ENCODE data around the gene LRTM2.
A peak's percentile ranks its signal among the peaks of the same experiment; 100 is the strongest.

LRTM2 gene

GRCh38 chr12:1793426-1794210 is 26.7 kb upstream of the LRTM2 start:
- Histone ChIP-seq H3K4me3 (no peak overlapping the region), H3K4me1 (peaks cover 8% of the 10 kb centered on the region), H3K36me3 (replicated peaks) (no peaks in the 10 kb centered on the region), H3K27me3 (ENCODE audit: low read depth) (no peaks in the 10 kb centered on the region), H3K9me3 (no peaks in the 10 kb centered on the region)
- in situ Hi-C loops (cut with MboI; ENCODE audit: low sequenced_read_pairs), result loop anchor here (5.0 kb wide), 1 partner anchor 144 kb away; no protein-coding TSS in a partner anchor
- no peak for DNase-seq (ENCODE audit: low spot score in 2 of 2)

- DNase-seq (ENCODE audit: low spot score in 2 of 2), result no peak
- no peak overlapping the region for H3K4me3 ChIP-seq
- H3K27me3 ChIP-seq (ENCODE audit: low read depth), result no peaks in the 10 kb centered on the region
- peaks cover 8% of the 10 kb centered on the region for H3K4me1 ChIP-seq
- H3K9me3 ChIP-seq, result no peaks in the 10 kb centered on the region
- H3K36me3 ChIP-seq (replicated peaks), result no peaks in the 10 kb centered on the region
- in situ Hi-C loops (cut with MboI; ENCODE audit: low sequenced_read_pairs), result loop anchor here (5.0 kb wide), 1 partner anchor 143 kb away; no protein-coding TSS in a partner anchor
These were observed 25.8 kb upstream of the LRTM2 start for GRCh38 chr12:1794440-1795090.

DNA sequence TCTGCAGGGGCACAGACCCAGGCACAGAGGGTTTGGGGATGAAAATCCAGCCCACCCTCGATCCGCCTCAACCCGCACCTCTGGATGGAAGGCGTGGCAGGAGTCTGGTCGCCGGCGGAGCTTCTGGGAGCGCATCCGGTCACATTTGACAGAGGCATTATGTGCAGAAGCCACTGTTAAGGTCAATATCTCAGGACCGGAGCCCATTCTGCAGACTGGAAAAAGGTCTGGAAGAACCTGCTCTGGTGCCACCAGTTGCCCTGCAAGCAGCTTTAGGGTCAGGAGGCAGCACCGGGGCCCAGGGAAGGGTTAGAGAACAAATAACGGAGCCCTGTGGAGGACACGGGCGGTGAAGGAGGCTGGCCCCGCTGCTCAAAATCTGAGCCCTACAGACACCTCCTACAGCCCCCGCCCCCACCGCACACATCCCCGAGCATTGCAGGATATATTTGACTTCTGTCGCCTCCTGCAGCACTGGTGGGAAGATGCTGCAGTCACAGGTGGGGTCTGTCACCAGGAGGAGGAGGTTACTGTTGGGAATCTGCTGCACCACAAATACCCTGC is 25.1 kb upstream of the LRTM2 start:
- Histone ChIP-seq H3K9me3 (no peaks in the 10 kb centered on the region), H3K4me1 (peaks cover 8% of the 10 kb centered on the region), H3K4me3 (no peak overlapping the region), H3K27me3 (ENCODE audit: low read depth) (no peaks in the 10 kb centered on the region), H3K36me3 (replicated peaks) (no peaks in the 10 kb centered on the region)
- in situ Hi-C loops (cut with MboI; ENCODE audit: low sequenced_read_pairs), result no loop called here
- no peak for DNase-seq (ENCODE audit: low spot score in 2 of 2)

DNA sequence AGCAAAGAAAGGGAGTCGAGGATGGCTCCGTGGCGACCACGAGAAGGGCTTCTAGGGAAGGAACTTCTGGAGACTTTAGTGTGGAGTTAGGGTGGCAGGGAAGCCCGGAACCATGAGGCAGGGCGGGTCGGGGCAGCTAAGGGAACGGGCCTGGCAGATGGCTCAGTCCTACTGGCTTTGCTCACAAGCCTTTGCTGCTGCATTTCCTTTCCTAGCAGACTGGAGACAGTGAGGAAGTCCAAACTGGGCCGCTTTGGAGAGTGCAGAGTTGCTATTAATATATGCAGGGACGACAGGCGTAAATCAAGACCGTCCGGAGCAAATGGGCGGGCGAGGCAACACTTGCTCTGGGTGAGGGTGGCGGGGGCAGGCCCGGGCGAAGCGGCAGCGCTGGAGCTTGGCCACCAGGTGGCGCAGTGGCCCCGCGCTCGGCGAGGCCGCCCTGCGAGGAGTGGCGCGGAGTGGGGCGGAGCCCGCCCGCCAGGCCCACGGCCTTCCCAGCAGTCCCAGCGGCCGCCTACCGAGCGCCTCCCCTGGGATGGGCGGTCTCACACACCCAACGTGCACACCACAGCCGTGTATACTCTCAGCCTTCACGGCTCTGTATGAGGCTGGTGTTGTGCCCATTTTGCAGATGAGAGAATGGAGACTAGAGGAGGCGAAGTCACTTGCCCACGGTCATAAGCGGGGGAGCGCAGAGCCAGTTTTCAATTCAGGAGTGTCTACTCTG is 24.4 kb upstream of the LRTM2 start:
- H3K4me1 ChIP-seq, result peaks cover 8% of the 10 kb centered on the region
- no peaks in the 10 kb centered on the region for H3K27me3 ChIP-seq (ENCODE audit: low read depth)
- in situ Hi-C loops (cut with MboI; ENCODE audit: low sequenced_read_pairs), result no loop called here
- no peaks in the 10 kb centered on the region for H3K36me3 ChIP-seq (replicated peaks)
- DNase-seq (ENCODE audit: low spot score in 2 of 2), result peak; percentile 85 to 95
- no peaks in the 10 kb centered on the region for H3K9me3 ChIP-seq
- peak overlapping the region; percentile 36 for H3K4me3 ChIP-seq

- Histone ChIP-seq H3K27me3 (ENCODE audit: low read depth) (no peaks in the 10 kb centered on the region), H3K4me1 (peaks cover 8% of the 10 kb centered on the region), H3K36me3 (replicated peaks) (no peaks in the 10 kb centered on the region), H3K9me3 (no peaks in the 10 kb centered on the region), H3K4me3 (peak overlapping the region; percentile 36)
- DNase-seq (ENCODE audit: low spot score in 2 of 2), result no peak
- in situ Hi-C loops (cut with MboI; ENCODE audit: low sequenced_read_pairs), result no loop called here
These were observed 23.8 kb upstream of the LRTM2 start for GRCh38 chr12:1796515-1797010.

DNA sequence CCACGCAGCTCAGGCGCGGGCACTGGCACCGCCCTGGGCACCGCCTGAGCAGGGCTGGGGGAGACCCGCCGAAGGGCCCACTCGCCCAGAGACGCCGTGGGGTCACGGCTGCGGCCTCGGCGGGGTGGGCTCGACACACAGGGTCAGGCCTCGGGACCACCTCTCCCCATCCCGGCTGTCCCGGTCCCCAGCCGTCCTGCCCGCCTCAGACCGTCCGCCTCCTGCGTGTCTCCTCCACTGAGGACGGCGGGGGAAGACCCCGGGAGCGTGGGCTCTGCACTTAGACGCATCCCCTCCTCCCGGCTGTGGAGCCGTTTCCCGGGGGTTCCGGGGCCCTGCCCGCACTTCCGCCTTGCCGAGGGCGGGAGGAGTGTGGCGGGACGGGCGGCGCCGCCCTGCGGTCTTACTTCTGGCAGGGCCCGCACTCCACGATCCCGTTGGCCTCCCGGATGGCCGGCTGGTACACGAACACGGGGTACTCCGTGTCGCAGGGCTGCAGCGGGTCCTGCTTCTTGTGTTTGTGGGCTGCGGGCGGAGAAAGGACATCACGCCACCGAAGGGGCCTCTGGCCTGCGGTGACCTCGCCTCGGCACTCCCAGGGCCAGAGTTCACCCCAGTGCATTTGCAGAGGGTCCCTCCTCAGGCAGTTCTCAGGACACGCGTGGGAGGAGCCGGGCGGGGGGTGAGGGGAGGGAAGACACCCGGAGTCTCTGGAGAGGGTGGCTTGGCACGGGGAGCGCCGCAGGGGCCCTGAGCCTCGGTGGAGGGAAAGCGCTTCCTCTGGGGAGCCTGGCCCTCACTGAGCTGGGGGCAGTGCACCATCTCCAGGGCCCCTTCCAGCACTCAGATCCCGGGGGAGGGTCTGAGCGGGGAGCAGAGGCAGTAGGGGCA is 23.1 kb upstream of the LRTM2 start:
- in situ Hi-C loops (cut with MboI; ENCODE audit: low sequenced_read_pairs), result no loop called here
- DNase-seq (ENCODE audit: low spot score in 2 of 2), result no peak
- H3K36me3 ChIP-seq (replicated peaks), result no peaks in the 10 kb centered on the region
- no peaks in the 10 kb centered on the region for H3K27me3 ChIP-seq (ENCODE audit: low read depth)
- H3K4me1 ChIP-seq, result peaks cover 8% of the 10 kb centered on the region
- peak overlapping the region; percentile 36; the same call in 1 of the 2 replicates for H3K4me3 ChIP-seq
- no peaks in the 10 kb centered on the region for H3K9me3 ChIP-seq

DNA sequence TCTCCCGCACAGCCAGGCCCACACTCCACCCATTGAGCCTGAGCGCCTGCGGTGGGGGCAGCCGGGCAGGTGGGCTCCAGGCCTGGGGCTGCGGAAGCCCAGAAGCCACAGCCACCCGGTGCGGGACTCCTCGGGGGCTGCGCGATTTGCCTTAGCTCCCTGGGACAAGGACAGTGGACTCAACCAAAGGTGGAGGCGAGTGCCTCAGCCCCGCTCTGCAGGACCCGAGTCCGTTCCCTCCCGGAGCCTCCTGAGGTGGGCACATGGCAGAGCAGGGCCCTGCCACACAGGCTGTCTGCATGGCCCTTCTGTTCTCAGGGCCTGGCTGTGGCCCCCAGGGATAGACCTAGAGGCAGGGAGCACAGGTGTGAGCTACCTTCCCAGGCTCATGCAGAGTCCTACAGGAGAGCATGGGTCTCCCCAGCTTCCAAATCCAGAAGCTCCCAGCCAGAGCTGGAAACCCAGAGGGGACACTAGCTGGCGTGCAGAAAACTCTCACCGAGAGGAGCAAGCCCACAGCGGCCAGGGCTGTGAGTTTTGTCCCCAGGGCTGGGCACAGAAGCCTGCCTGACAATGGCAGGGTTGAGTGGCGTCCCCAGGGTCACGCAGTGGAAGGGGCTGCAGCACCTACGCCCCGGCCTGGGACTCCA is 22.2 kb upstream of the LRTM2 start:
- no peaks in the 10 kb centered on the region for H3K27me3 ChIP-seq (ENCODE audit: low read depth)
- no peak for DNase-seq (ENCODE audit: low spot score in 2 of 2)
- no peak overlapping the region for H3K4me3 ChIP-seq
- peaks cover 8% of the 10 kb centered on the region for H3K4me1 ChIP-seq
- in situ Hi-C loops (cut with MboI; ENCODE audit: low sequenced_read_pairs), result no loop called here
- H3K36me3 ChIP-seq (replicated peaks), result no peaks in the 10 kb centered on the region
- no peaks in the 10 kb centered on the region for H3K9me3 ChIP-seq

DNA sequence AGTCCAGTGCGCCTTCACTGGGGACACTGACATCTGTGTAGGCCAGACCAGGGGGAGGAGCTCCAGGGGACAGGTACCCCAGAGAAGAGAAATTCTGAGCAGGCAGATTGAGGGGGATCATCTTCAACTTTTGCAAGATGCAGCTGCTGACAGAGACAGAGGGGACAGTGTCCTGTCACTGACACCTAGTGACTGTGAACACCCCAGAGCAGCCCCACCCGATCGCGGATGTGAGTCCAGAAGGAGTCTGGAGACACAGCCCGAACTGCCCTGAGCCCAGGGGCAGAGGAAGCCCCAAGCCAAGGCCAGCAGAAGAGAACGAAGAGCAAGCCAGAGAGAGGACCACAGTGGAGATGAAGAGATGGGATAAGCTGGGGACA is 21.7 kb upstream of the LRTM2 start:
- Histone ChIP-seq H3K4me1 (peaks cover 8% of the 10 kb centered on the region), H3K4me3 (no peak overlapping the region), H3K9me3 (no peaks in the 10 kb centered on the region), H3K36me3 (replicated peaks) (no peaks in the 10 kb centered on the region), H3K27me3 (ENCODE audit: low read depth) (no peaks in the 10 kb centered on the region)
- DNase-seq (ENCODE audit: low spot score in 2 of 2), result no peak
- in situ Hi-C loops (cut with MboI; ENCODE audit: low sequenced_read_pairs), result no loop called here

GRCh38 chr12:1799051-1799881 is 21.1 kb upstream of the LRTM2 start:
- Histone ChIP-seq H3K36me3 (replicated peaks) (no peaks in the 10 kb centered on the region), H3K4me3 (no peak overlapping the region), H3K27me3 (ENCODE audit: low read depth) (no peaks in the 10 kb centered on the region), H3K4me1 (peaks cover 8% of the 10 kb centered on the region), H3K9me3 (no peaks in the 10 kb centered on the region)
- in situ Hi-C loops (cut with MboI; ENCODE audit: low sequenced_read_pairs), result no loop called here
- DNase-seq (ENCODE audit: low spot score in 2 of 2), result no peak

GRCh38 chr12:1799882-1800400 is 20.4 kb upstream of the LRTM2 start:
- no peaks in the 10 kb centered on the region for H3K27me3 ChIP-seq (ENCODE audit: low read depth)
- H3K36me3 ChIP-seq (replicated peaks), result no peaks in the 10 kb centered on the region
- no peak for DNase-seq (ENCODE audit: low spot score in 2 of 2)
- no peaks in the 10 kb centered on the region for H3K9me3 ChIP-seq
- peaks cover 12% of the 10 kb centered on the region for H3K4me1 ChIP-seq
- in situ Hi-C loops (cut with MboI; ENCODE audit: low sequenced_read_pairs), result no loop called here
- H3K4me3 ChIP-seq, result no peak overlapping the region

GRCh38 chr12:1800401-1801302 is 19.7 kb upstream of the LRTM2 start:
- Histone ChIP-seq H3K9me3 (no peaks in the 10 kb centered on the region), H3K36me3 (replicated peaks) (no peaks in the 10 kb centered on the region), H3K4me3 (no peak overlapping the region), H3K4me1 (peaks cover 11% of the 10 kb centered on the region), H3K27me3 (ENCODE audit: low read depth) (no peaks in the 10 kb centered on the region)
- in situ Hi-C loops (cut with MboI; ENCODE audit: low sequenced_read_pairs), result no loop called here
- no peak for DNase-seq (ENCODE audit: low spot score in 2 of 2)

All from HAP-1 (cell line).